Measurements from ENCODE around the gene FCSK.
"Not testable (repeated sequence)": the region's sequence is repeated elsewhere in the genome, so short reads cannot be mapped to it uniquely, and the experiment has no call there.

FCSK gene

GRCh38 chr16:70524399-70524825 is 70.0 kb downstream of the FCSK start:
- DNase-seq (ENCODE audit: low spot score) = not testable (repeated sequence)

GRCh38 chr16:70526403-70526802 is 72.0 kb downstream of the FCSK start:
- DNase-seq (ENCODE audit: low spot score) = no peak

- DNase-seq (ENCODE audit: low spot score) = no peak
Observed at GRCh38 chr16:70527315-70527996, 73.1 kb downstream of the FCSK start.

GRCh38 chr16:70529051-70529777 is 74.8 kb downstream of the FCSK start:
- DNase-seq (ENCODE audit: low spot score) = no peak
